Activated CD8-positive, alpha-beta memory T cell treated with anti-CD3 and anti-CD28 coated beads for 4 hours (primary cell): ENCODE measurements around the gene GPR141.
A peak's percentile ranks its signal among the peaks of the same experiment; 100 is the strongest.

Source experiments
- DNase-seq, 2 donors: peaks; one replicate each; pipeline ENCODE4 v3.0.0-alpha.2; 2020; ENCODE audit warnings: low read depth in 2 of 2

GPR141 gene, protein sequence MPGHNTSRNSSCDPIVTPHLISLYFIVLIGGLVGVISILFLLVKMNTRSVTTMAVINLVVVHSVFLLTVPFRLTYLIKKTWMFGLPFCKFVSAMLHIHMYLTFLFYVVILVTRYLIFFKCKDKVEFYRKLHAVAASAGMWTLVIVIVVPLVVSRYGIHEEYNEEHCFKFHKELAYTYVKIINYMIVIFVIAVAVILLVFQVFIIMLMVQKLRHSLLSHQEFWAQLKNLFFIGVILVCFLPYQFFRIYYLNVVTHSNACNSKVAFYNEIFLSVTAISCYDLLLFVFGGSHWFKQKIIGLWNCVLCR

DNA sequence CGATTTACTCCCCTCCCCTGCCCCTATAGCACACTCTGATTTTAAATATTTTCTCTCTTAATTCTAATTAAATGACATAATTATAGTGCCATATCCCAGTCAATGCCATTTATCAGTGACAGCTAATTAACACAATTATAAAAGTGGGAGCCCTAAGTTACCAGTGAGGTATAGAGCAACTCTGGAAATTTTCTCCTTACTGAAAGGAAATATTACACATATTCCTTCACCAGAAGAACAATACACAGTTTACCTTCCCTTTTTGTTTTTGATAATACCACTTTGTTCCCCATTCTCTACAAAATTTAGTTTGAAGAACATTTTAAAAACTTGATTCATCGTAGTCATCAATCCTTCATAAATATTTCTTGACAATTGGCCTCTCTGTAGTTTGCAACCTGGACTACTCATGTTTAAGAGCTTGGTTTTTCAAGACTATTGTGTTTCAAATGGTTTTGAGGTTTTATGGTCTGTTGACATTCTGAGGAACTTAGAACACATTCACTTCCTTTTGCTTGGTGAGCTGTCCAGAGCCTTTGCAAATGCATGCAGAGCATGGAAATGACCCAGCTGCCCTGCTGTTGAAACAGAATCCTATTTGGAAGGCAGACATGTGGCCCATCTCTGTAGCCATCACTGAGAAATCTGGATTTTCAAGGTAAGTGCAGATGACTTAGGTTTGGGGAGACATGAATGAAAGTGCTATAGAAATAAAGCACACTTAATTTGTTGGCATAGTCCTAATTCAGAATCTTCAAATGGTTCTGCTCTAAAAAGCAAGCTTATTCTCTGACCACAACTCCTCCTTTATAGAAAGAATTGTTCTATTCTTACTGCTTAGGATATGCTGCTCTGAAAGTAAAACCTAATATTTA is at the start of gene GPR141:
Gene GPR141, plus strand, starts transcription at position 521 of the 875 bp plus-strand sequence. CDS start 56,628 bp downstream, outside the sequence.
- no peak for DNase-seq

- DNase-seq = no peak
Measured at GRCh38 chr7:37635346-37635745, 48.2 kb upstream of the GPR141 start.

DNA sequence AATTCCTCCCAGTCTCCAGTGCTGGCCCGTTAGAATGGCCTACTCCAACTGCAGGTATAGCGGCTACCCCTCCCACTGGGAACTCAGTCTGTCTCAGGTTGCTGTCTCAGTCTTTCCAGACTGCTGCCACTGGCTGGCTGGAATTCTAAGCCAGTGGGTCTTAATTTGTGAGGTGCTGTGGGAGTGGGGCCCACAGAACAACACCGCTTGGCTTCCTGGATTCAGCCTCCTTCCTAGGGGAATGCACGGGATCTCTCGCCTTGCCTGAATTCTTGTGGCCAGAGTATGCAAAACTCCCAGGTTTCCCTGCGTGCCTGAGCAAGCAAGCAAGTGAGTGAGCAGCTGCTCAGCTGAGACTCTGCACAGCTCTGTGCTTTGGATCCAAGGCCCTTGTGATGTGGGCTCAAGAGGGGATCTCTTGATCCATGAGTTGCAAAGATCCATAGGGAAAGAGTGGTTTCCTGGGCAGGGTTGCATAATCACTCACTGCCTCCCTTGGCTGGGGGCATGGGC is 41.5 kb upstream of the GPR141 start:
- no peak for DNase-seq

DNA sequence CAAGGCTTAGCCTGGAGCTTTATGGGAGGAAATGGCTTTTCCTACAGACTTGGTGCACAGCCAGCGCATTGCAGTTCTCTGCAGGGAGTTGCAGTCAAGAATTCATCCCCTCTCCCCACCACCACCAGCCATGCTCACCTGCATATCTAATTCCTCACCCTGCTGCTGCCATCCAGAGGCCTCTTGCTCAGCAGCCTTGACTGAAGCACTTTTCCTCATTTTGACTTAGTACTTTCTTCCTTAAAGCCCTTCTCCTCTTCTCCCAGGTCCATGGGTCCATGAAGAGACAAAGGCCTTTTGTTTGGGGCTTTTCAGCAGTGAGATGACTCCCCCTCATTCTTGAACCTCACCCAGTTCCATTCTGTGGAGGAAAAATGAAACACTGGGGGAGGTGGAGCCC is 39.7 kb upstream of the GPR141 start:
- no peak for DNase-seq

- no peak for DNase-seq
Measured at GRCh38 chr7:37645282-37646050, 38.1 kb upstream of the GPR141 start.

DNA sequence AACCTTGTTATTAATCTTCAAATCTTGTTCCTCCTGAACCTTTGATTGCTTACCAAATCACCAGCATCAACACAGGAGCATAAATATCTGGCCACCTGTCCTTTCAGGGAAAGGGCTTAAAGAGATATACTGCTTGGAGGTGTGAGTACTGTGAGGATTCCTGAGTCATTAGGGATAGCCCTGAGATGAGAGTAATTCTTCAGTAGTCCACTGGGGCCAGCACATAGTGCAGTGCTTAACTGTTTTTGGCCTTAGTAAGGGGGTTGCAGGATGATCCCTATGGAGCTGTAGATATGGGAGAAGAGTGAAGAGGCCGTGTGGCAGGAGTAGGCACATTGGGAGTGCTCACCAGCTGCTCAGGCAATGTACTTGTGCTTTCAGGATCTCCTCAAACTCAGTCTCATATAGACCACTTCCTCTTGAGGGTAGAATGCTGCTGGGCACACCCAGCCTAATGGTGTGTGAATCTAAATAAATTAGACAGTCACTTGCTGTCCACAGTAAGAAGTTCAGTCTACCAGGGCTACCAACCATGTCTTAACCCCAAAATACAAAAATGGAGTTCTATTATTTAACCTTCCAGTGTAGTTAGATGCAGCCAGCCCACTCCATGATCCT is 26.5 kb upstream of the GPR141 start:
- no peak for DNase-seq

GRCh38 chr7:37657816-37658215 is 25.8 kb upstream of the GPR141 start:
- DNase-seq = peak in 1 of 2 donors; percentile 17

- no peak for DNase-seq
Measured at GRCh38 chr7:37659971-37660565, 23.5 kb upstream of the GPR141 start.

DNA sequence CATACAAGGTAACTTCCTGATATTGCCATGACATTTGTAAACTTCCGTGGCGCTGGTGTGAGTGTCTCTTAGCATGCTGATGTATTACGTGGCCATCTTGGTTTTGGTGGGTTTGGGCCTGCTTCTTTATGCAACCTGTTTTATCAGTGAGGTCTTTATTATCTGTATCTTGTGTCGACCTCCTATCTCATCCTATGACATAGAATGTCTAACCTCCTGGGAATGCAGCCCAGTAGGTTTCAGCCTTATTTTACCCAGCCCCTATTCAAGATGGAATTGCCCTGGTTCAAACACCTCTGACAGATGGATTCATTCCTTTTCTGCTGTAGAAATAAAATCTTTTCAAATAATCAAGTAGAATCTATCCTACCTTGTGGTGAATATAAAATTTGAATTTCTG is 23.0 kb upstream of the GPR141 start:
- DNase-seq = no peak

GRCh38 chr7:37663693-37664092 is 19.9 kb upstream of the GPR141 start:
- no peak for DNase-seq

DNA sequence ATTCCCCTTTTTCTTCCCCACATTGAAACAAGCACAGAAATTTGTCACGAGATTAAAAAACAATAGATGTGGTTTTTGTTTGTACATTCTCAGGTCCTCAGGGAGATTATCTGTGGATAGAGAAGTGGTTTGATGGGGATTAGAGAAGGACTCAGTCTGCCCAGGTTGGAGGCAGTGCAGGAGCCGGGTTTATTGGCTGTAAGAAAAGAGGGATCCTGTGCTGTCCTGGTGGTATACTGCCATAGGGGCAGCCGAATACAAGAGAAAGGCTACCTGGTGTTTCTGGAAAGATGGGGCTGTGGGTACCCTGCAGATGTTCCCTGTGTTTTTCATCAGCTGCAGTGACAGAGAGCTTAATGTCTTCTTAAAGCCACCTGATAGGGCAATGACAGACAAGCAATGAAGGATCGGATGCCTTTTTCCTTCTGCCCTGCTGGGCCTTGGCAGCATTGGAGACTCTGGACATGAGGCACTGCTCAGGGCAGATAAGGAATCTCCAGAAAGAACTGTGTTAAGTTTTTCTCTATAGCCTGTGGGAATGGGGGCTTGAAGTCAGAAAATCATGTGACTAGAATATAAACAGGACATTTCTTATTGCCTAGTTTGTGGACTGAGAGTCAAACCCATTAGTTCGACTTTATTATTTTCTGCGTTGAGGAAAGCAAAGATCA is 18.1 kb upstream of the GPR141 start:
- no peak for DNase-seq

GRCh38 chr7:37666026-37666799 is 17.4 kb upstream of the GPR141 start:
- no peak for DNase-seq

DNA sequence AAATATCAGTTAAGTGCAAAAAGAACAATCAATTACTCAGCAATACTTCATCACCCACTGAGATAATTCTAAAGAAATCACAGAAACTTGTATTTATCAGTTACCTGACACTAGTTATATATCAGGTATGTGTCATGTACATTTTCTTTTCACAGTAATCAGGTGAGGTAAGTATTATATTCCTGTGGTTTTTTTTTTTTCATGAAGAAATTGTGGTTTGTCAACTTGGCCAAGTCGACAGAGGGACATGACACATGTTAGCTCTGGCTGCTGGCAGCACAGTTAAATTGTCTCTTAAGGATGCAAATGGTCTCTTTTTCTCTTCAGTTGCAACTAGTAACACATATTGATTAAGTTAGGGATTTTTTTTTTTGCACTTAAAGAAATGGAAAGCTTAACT is 13.7 kb upstream of the GPR141 start:
- no peak for DNase-seq

- DNase-seq = no peak
Measured at GRCh38 chr7:37670436-37670835, 13.1 kb upstream of the GPR141 start.

DNA sequence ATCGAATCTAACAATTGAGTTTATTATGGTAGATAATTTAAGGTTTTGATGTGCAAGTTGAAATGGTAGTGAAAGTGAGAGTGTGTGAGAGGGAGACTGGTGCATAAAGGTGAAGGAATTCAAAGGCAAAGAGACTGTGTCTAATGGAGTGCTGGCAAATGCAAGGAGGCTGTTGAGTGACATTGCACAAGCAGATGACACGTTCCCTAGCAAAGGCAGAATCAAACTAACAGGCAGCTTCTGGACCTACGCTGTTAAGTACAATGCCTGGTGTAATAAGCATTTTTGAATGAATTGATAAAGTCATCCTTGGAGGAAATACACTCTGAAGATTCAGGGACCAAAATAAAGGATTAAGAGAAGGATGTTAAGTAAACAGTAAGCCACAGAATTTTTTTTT is 11.7 kb upstream of the GPR141 start:
- no peak for DNase-seq

DNA sequence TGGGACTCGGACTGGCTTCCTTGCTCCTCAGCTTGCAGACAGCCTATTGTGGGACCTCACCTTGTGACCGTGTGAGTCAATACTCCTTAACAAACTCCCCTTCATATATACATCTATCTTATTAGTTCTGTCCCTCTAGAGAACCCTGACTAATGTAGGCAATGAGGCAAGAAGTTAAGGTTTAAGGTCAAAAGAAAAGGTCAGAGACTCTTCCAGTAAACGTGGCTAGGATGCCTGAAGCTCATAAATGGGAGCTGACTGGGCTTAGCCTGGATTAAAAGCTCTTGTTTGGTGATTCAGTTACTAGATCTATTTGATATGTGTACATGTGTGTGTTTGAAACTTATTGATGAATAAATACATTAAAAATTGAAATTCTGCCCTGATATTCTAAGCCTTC is 10.6 kb upstream of the GPR141 start:
- no peak for DNase-seq

DNA sequence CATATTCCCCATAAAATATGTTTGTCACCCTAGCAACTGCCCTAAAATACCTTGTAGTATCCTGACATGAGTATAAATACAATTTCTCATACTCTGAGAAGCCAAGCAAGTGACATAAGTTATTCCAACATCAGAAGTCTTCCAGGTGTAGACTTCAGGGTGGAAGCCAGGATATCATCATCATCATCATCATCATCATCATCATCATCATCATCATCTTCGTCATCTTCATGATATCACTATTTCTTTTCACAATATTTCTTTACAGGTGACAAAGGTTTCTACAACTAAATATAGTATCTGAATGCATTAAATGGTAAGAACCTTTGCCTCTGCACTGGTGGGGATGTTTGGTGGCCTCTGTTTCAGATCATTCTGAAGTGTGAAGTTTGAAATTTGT is 10.0 kb upstream of the GPR141 start:
- no peak for DNase-seq

DNA sequence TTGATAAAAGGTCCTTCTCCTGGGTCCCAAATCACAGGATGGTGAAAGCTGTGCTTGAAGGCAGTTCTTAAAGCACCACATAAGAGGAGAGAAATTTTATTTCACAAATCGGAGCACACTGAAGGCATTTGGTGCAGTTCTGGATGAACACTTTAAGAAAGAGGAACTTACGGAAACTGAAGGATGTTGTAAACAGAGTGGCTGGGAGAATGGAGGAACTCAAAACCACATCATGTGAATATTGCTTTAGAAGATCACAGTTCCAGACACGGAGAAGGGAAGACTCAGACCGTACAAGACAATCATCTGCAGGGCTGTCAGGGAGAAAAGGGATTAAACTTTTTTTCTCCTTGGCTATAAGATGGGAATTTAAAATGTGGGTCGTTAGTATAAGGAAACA is 9.0 kb upstream of the GPR141 start:
- DNase-seq = no peak

DNA sequence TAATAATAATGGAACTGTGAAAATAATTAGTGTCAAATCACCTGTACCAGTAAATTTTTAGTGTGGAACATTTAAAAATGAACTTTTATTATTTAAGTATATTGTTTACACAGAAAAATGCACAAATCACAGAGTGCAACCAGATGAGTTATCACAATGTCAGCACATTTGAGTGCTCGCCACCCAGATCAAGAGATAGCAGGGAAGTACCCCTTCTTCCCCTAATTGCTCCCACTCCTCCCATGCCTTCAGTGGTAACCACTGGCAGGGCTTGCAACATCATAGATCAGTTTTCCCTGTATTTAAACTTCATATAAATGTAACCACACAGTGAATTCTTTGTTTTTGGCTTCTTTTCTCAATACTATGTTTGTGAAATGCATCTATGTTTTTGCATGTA is 7.8 kb upstream of the GPR141 start:
- no peak for DNase-seq

GRCh38 chr7:37684927-37685326 is 1.4 kb downstream of the GPR141 start:
- DNase-seq = no peak
